Natural killer cell treated with Interleukin-12 subunit alpha and Interleukin-12 subunit beta and Interleukin-15 and Interleukin-18, amount 100 ng/mL, for 72 hours (primary cell): Measurements from ENCODE around the gene APOL6. TPM values are rescaled to one million over a fixed set of nuclear protein-coding genes. Genes with fewer than 3 reads are reported as not detected.
A peak's percentile ranks its signal among the peaks of the same experiment; 100 is the strongest.
"Not testable (repeated sequence)": the region's sequence is repeated elsewhere in the genome, so short reads cannot be mapped to it uniquely, and the experiment has no call there.

ENCODE experiments used
- ATAC-seq, 2 donors: fragments of 150-1000 bp; cut with Tn5 transposase in 1 of 2; sonication (Bioruptor Pico), chemical (Tn5 transposase) in 1 of 2; 2 replicates each; pipeline ENCODE4 v1.10.0; 2021
- DNase-seq: peaks from one replicate; pipeline ENCODE4 v3.0.0; 2022; ENCODE audit warnings: low spot score
- H3K27ac Mint-ChIP-seq, 2 donors: 1 replicate in 1 of 2; 2 replicates in 1 of 2; pipeline ENCODE4 v1.8.0; 2022; ENCODE audit warnings: mixed read lengths in 2 of 2, mild to moderate bottlenecking in 1 of 2, moderate library complexity in 1 of 2
- H3K27me3 Mint-ChIP-seq, 2 donors: 1 replicate in 1 of 2; 2 replicates in 1 of 2; pipeline ENCODE4 v1.8.0; 2022; ENCODE audit warnings: mixed read lengths in 2 of 2
- H3K36me3 Mint-ChIP-seq: one replicate; pipeline ENCODE4 v1.8.0; 2022; ENCODE audit warnings: mixed read lengths
- H3K4me1 Mint-ChIP-seq, 2 donors: 1 replicate in 1 of 2; 2 replicates in 1 of 2; pipeline ENCODE4 v1.8.0; 2022; ENCODE audit warnings: low read depth in 2 of 2, mixed read lengths in 2 of 2, mild to moderate bottlenecking in 1 of 2
- H3K4me3 Mint-ChIP-seq: one replicate; pipeline ENCODE4 v1.8.0; 2022; ENCODE audit warnings: mixed read lengths
- H3K9me3 Mint-ChIP-seq: 2 replicates; pipeline ENCODE4 v1.8.0; 2022; ENCODE audit warnings: mixed read lengths
- total RNA-seq, 2 donors: library from RNA; stranded (reverse); gene quantifications; one replicate each; pipeline ENCODE4 v1.2.3, GENCODE V29; 2022

APOL6 gene
- total RNA-seq, 2 donors from 2014 or later: 63.8 to 142 TPM

- ATAC-seq: no peak
- Mint-ChIP-seq H3K27ac (peak overlapping the region in 1 of 2 donors; percentile 16), H3K4me3 (no peak overlapping the region), H3K36me3 (no peaks in the 10 kb centered on the region), H3K9me3 (no peaks in the 10 kb centered on the region), H3K4me1 (peaks cover 16 to 19% of the 10 kb centered on the region in 2 donors), H3K27me3 (peaks cover 2 to 11% of the 10 kb centered on the region in 2 donors)
- no peak for DNase-seq
Measured at GRCh38 chr22:35683560-35683959, 35.3 kb downstream of the APOL6 start.

- Mint-ChIP-seq H3K27ac (peak overlapping the region in 1 of 2 donors; percentile 16), H3K4me3 (no peak overlapping the region), H3K36me3 (no peaks in the 10 kb centered on the region), H3K4me1 (peaks cover 11 to 12% of the 10 kb centered on the region in 2 donors), H3K27me3 (peaks cover 2 to 11% of the 10 kb centered on the region in 2 donors), H3K9me3 (no peaks in the 10 kb centered on the region)
- no peak for ATAC-seq
- no peak for DNase-seq
Measured at GRCh38 chr22:35684270-35684700, 36.0 kb downstream of the APOL6 start.

DNA sequence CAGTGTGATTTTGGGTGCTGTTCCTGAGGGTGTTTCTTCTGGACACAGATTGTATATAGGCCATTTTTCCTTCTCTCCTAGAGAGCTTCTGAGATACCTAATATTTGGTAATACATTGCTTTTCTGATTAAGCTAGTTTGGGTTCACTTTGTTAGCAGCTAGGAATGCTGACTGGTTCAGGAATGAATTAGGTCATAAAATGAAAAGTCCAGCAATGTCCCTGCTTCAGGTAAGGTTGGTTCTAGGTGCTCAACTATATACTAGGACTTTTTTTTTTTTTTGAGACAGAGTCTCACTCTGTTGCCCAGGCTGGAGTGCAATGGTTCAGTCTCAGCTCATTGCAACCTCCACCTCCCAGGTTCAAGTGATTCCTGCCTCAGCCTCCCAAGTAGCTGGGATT is 36.5 kb downstream of the APOL6 start:
- no peaks in the 10 kb centered on the region for H3K9me3 Mint-ChIP-seq
- no peak overlapping the region for H3K27ac Mint-ChIP-seq
- DNase-seq: no peak
- H3K4me3 Mint-ChIP-seq: no peak overlapping the region
- H3K27me3 Mint-ChIP-seq: peaks cover 2 to 11% of the 10 kb centered on the region in 2 donors
- peaks cover 6 to 7% of the 10 kb centered on the region in 2 donors for H3K4me1 Mint-ChIP-seq
- ATAC-seq: no peak
- no peaks in the 10 kb centered on the region for H3K36me3 Mint-ChIP-seq

DNA sequence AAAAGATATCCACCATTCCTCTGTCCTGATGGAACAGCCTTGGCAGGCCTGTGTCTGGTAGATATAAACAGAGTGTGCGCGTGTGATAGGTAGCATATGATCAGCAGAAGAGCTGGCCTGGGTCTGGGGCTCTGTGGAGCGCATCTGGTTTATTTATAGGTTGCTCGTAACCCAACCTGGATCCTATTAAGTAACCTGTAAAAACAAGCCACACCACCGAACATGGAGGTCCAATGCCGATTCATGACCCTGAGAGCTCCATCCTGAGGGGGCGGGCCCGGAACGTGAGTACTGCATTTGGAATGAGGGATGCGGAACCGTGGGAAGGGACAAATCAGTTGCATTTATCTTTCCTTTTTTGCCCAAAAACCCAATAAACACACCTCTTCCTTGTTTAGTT is 37.5 kb downstream of the APOL6 start:
- H3K4me3 Mint-ChIP-seq: no peak overlapping the region
- H3K4me1 Mint-ChIP-seq: peaks cover 2 to 3% of the 10 kb centered on the region in 2 donors
- H3K27ac Mint-ChIP-seq: no peak overlapping the region
- H3K36me3 Mint-ChIP-seq: no peaks in the 10 kb centered on the region
- DNase-seq: no peak
- peaks cover 2 to 11% of the 10 kb centered on the region in 2 donors for H3K27me3 Mint-ChIP-seq
- H3K9me3 Mint-ChIP-seq: no peaks in the 10 kb centered on the region
- no peak for ATAC-seq

- Mint-ChIP-seq H3K4me3 (no peak overlapping the region), H3K36me3 (no peaks in the 10 kb centered on the region), H3K9me3 (no peaks in the 10 kb centered on the region), H3K4me1 (no peaks in the 10 kb centered on the region), H3K27me3 (peaks cover 2 to 11% of the 10 kb centered on the region in 2 donors), H3K27ac (no peak overlapping the region)
- no peak for ATAC-seq
- DNase-seq: no peak
Measured at GRCh38 chr22:35686298-35686697, 38.1 kb downstream of the APOL6 start.

DNA sequence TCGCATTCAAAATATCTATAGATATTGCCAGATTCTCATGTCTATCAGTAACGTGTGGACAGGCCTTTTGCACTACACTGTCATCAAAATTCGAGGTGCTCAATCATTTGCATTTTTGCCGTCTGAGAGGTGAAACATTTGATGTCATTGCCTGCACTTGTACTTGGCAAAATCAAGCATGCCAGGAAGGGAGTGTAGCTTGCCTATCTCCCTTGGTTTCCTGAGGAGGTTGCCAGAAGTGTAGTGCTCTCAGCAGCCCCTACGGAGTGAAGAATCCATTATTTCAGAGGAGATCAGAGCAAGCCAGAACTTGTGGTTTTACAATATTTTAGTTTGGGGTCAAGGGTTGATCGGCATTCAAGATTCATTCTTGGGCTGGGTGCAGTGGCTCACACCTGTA is 39.2 kb downstream of the APOL6 start:
- Mint-ChIP-seq H3K4me3 (no peak overlapping the region), H3K4me1 (no peaks in the 10 kb centered on the region), H3K27ac (peak overlapping the region in 1 of 2 donors; percentile 42), H3K27me3 (peaks cover 2 to 11% of the 10 kb centered on the region in 2 donors), H3K9me3 (no peaks in the 10 kb centered on the region), H3K36me3 (no peaks in the 10 kb centered on the region)
- ATAC-seq (no peak), DNase-seq (no peak)

DNA sequence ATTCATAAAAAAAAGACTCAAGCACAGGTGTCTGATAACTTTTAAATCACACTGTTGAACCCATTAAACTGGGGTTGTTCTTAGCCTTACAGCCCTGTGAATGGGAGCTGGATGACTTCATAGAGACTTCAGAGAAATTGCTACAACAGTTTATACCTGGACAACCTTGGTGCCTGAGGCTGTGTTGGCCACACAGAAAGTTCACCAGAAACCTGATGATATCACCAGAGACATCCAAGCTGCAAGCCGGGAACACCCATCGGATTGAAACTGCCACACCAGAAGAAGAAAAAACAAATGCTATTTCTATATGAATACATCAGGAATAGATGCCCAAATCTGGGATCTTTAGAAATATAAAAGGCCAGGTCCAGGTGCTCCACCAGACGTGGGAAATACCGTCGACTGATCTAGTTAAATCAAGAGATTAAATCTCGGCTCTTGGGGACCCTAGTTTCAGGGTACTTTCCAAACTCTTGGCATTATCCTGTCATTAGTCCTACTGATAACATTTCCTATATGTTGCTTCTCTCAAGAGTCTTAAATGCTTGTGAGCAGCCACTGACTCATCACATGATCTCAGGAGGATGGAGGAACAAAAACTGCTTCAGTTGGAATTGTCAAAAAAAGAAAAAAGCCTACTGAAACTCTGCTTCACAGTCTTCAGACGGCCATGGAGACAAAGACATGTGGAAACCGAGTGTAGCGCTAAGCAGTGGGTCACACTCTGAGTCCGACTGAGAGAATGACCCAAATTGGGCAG is 40.8 kb downstream of the APOL6 start:
- Mint-ChIP-seq H3K9me3 (no peaks in the 10 kb centered on the region), H3K36me3 (no peaks in the 10 kb centered on the region), H3K4me1 (no peaks in the 10 kb centered on the region), H3K4me3 (no peak overlapping the region), H3K27me3 (no peaks in the 10 kb centered on the region), H3K27ac (no peak overlapping the region)
- ATAC-seq: no peak
- DNase-seq: no peak

DNA sequence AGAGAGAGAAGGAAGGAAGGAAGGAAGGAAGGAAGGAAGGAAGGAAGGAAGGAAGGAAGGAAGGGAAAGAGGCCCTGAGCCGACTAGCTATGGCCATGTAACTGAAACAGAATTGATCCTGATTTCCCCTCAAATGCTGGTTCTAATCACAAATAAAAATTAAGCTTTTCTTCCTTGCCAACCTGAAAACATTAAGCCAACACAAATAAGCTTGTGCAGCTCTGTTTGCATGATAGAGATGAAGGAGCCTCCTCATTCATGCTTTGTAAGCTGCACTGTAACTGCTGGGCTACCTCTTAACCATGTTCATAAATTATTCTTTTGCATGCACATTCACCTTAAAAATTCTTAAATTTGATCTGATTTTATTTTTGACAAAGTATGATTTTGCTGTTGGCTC is 41.8 kb downstream of the APOL6 start:
- Mint-ChIP-seq H3K4me1 (no peaks in the 10 kb centered on the region), H3K36me3 (no peaks in the 10 kb centered on the region), H3K4me3 (no peak overlapping the region), H3K27ac (peak overlapping the region in 1 of 2 donors; percentile 1), H3K9me3 (no peaks in the 10 kb centered on the region), H3K27me3 (no peaks in the 10 kb centered on the region)
- ATAC-seq: no peak
- no peak for DNase-seq

DNA sequence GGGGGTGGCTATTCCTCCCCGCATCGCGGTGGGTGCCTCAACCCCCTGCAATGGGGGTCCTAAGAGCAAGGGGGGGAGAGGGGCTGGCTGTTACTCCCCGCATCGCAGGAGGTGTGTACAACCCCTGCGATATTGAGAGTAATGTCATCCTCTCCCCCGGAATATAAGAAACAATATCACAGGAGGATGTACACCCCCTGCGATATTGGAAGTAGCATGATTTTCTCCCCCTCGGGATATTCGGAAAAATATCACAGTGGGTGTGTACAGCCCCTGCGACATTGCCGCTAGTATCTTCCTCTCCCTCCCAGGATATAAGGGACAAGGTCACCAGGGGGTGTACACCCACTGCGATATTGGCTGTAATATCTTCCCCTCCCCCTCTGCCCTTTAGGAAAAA is 47.0 kb downstream of the APOL6 start:
- no peaks in the 10 kb centered on the region for H3K4me1 Mint-ChIP-seq
- ATAC-seq: no peak
- no peak overlapping the region for H3K27ac Mint-ChIP-seq
- no peak for DNase-seq
- no peaks in the 10 kb centered on the region for H3K36me3 Mint-ChIP-seq
- no peaks in the 10 kb centered on the region for H3K27me3 Mint-ChIP-seq
- H3K9me3 Mint-ChIP-seq: no peaks in the 10 kb centered on the region
- no peak overlapping the region for H3K4me3 Mint-ChIP-seq

GRCh38 chr22:35697142-35697541 is 48.9 kb downstream of the APOL6 start:
- H3K36me3 Mint-ChIP-seq: no peaks in the 10 kb centered on the region
- H3K4me1 Mint-ChIP-seq: no peaks in the 10 kb centered on the region
- ATAC-seq (peak; percentile 57 to 66), DNase-seq (no peak)
- H3K27me3 Mint-ChIP-seq: no peaks in the 10 kb centered on the region
- no peaks in the 10 kb centered on the region for H3K9me3 Mint-ChIP-seq
- H3K27ac Mint-ChIP-seq: no peak overlapping the region
- no peak overlapping the region for H3K4me3 Mint-ChIP-seq

- DNase-seq, H3K27me3 Mint-ChIP-seq, ATAC-seq, H3K4me3 Mint-ChIP-seq, H3K36me3 Mint-ChIP-seq, H3K9me3 Mint-ChIP-seq, H3K4me1 Mint-ChIP-seq: not testable (repeated sequence)
- H3K27ac Mint-ChIP-seq: peak overlapping the region in 1 of 2 donors; percentile 54
Measured at GRCh38 chr22:35699852-35700251, 51.6 kb downstream of the APOL6 start.

GRCh38 chr22:35703861-35704584 is 55.8 kb downstream of the APOL6 start:
- no peak overlapping the region for H3K27ac Mint-ChIP-seq
- no peak for ATAC-seq
- DNase-seq: no peak
- H3K27me3 Mint-ChIP-seq: no peaks in the 10 kb centered on the region
- no peaks in the 10 kb centered on the region for H3K9me3 Mint-ChIP-seq
- H3K4me1 Mint-ChIP-seq: no peaks in the 10 kb centered on the region
- H3K36me3 Mint-ChIP-seq: no peaks in the 10 kb centered on the region
- no peak overlapping the region for H3K4me3 Mint-ChIP-seq

GRCh38 chr22:35705141-35705540 is 56.9 kb downstream of the APOL6 start:
- Mint-ChIP-seq H3K36me3 (no peaks in the 10 kb centered on the region), H3K9me3 (no peaks in the 10 kb centered on the region), H3K27ac (no peak overlapping the region), H3K4me1 (no peaks in the 10 kb centered on the region), H3K4me3 (no peak overlapping the region), H3K27me3 (no peaks in the 10 kb centered on the region)
- DNase-seq (no peak), ATAC-seq (no peak)

GRCh38 chr22:35708453-35708852 is 60.2 kb downstream of the APOL6 start:
- Mint-ChIP-seq H3K27ac (no peak overlapping the region), H3K36me3 (no peaks in the 10 kb centered on the region), H3K27me3 (peaks cover 0 to 2% of the 10 kb centered on the region in 2 donors), H3K9me3 (peaks cover 6% of the 10 kb centered on the region), H3K4me3 (no peak overlapping the region), H3K4me1 (no peaks in the 10 kb centered on the region)
- DNase-seq (no peak), ATAC-seq (no peak)
